ENCODE results near the gene TADA2A.
"Not testable (repeated sequence)": the region's sequence is repeated elsewhere in the genome, so short reads cannot be mapped to it uniquely, and the experiment has no call there.

The TADA2A gene

DNA sequence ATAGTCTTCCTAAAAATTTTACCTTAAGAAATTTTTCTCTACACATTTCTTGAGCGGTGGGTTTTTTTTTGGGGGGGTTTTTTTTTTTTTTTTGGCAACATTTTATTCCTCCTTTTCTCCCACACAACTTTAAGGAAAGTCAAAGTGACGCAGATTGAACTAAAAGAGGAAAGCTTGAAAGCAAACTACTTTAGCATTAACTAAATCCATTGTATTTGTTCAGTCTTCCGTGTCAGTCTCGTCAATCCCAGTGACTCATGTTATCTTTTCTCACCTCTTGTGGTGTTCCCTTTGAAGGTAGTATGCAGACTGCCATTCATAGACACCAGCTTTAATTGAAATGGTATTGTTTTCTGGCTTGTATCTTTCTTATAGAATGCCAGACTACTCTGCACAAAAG is 39.3 kb downstream of the TADA2A start:
- no peak overlapping the region for H3K4me3 ChIP-seq (ENCODE audit: low read depth, low read length)
- TF ChIP-seq, protein P1, sequence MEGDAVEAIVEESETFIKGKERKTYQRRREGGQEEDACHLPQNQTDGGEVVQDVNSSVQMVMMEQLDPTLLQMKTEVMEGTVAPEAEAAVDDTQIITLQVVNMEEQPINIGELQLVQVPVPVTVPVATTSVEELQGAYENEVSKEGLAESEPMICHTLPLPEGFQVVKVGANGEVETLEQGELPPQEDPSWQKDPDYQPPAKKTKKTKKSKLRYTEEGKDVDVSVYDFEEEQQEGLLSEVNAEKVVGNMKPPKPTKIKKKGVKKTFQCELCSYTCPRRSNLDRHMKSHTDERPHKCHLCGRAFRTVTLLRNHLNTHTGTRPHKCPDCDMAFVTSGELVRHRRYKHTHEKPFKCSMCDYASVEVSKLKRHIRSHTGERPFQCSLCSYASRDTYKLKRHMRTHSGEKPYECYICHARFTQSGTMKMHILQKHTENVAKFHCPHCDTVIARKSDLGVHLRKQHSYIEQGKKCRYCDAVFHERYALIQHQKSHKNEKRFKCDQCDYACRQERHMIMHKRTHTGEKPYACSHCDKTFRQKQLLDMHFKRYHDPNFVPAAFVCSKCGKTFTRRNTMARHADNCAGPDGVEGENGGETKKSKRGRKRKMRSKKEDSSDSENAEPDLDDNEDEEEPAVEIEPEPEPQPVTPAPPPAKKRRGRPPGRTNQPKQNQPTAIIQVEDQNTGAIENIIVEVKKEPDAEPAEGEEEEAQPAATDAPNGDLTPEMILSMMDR (IDR thresholded peaks at IDR 0.05; ENCODE audit: borderline replicate concordance, insufficient read depth, low read depth, low read length) = no peak

DNA sequence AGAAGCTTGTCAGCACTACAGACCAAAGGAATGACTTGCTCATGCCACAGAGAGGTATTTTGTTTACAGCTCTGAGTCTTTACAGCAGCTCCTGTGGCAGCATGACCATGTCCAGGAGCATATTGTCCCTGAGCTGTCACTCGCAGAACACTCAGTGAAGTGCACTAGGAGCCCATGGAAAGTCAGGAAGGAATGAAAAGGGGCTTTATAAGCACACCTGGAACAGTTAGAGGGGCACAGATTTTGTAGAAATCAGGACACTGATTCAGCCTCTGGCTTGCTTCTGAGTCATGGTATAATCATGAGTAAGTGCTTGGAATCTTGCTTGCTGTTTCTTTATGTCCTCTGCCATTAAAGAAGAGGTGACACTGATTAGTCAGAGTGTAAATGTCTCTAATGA is 41.0 kb downstream of the TADA2A start:
- no peak overlapping the region for H3K4me3 ChIP-seq (ENCODE audit: low read depth, low read length)

DNA sequence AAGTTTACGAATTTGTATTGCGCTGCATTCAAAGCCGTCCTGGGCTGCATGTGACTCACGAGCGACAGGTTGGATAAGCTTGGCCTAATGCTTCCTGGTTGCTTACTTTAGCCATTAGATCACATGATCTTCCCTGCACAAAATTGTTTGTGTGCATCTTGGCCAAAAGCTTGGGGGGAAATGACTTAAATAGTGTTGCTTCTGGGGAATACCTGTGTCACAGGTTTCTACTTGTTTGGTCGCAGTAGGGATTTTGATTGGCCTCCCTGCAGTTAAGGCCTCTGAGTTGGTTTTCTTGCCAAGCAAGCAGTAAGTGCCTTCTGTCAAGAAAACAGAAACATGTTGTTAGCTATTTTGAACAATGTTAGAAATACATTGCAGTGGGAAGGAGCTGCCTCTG is 43.4 kb downstream of the TADA2A start:
- H3K4me3 ChIP-seq (ENCODE audit: low read depth, low read length) = no peak overlapping the region
- TF ChIP-seq, protein P1 (IDR thresholded peaks at IDR 0.05; ENCODE audit: borderline replicate concordance, insufficient read depth, low read depth, low read length) = no peak

More for the DNA sequence above, 41.0 kb downstream of the TADA2A start:
- TF ChIP-seq, protein P1 (IDR thresholded peaks at IDR 0.05; ENCODE audit: borderline replicate concordance, insufficient read depth, low read depth, low read length) = no peak

DNA sequence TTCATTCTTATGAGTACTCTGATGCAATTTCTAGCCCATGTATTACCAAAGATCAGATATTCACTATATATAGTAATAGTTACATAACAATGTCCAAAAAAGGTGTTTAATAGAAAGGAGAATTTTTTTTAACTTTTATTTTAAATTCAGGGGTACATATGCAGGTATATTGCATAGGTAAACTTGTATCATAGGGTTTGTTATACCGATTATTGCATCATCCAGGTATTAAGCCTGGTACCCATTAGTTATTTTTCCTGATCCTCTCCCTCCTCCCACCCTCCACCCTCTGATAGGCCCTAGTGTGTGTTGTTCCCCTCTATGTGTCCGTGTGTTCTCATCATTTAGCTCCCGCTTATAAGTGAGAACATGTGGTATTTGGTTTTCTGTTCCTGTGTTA is 51.1 kb downstream of the TADA2A start:
- not testable (repeated sequence) for H3K4me3 ChIP-seq (ENCODE audit: low read depth, low read length)

DNA sequence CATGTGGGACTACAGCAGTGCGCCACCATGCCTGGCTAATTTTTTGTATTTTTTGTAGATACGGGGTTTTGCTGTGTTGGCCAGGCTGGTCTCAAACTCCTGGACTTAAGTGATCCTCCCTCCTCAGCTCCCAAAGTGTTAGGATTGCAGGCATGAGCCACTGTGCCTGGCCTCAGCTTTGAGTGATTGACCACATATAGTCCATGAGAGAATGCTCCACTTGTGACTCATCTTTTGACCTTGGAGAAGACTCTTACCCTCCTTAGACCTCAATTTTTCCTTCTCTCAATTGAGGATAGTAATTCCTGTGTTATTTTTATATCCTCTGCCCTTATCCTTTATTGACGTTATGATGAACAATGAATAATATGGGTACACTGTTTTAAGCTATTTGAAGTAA is 52.1 kb downstream of the TADA2A start:
- TF ChIP-seq, protein P1 (IDR thresholded peaks at IDR 0.05; ENCODE audit: borderline replicate concordance, insufficient read depth, low read depth, low read length) = no peak
- no peak overlapping the region for H3K4me3 ChIP-seq (ENCODE audit: low read depth, low read length)

DNA sequence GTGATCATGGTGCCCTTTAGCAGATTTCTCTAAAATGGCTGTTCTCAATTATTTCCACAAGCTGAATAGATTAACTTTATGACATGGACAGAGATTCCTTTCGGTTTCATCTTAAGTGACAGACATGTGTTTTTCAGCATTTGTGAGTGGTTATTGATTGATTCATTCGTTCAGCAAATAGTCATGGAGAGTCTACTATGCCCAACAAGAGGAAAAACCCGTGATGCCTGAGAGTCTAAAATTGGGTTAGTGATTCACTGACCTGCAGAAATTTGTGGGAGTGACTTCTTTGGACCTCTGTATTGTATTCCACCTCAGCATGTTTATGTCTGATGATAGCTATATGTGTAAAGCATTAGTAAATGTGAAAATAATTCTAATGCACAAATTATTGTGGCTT is 55.0 kb downstream of the TADA2A start:
- no peak overlapping the region for H3K4me3 ChIP-seq (ENCODE audit: low read depth, low read length)
- TF ChIP-seq, protein P1 (IDR thresholded peaks at IDR 0.05; ENCODE audit: borderline replicate concordance, insufficient read depth, low read depth, low read length) = no peak

DNA sequence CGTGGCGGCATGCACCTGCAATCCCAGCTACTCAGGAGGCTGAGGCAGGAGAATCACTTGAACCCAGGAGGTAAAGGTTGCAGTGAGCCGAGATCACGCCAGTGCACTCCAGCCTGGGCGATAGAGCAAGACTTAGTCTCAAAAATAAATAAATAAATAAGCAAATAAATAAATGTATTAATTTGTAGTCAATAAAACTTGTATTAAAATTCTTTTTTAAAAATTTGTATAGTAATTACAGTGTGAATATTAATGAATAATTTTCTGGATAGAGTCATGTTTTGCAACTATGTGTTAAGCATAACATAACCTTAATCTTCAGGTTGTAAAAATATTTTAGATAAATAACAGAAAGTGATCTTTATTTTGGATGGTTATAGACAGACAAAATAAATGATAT is 55.8 kb downstream of the TADA2A start:
- TF ChIP-seq, protein P1 (IDR thresholded peaks at IDR 0.05; ENCODE audit: borderline replicate concordance, insufficient read depth, low read depth, low read length) = no peak

DNA sequence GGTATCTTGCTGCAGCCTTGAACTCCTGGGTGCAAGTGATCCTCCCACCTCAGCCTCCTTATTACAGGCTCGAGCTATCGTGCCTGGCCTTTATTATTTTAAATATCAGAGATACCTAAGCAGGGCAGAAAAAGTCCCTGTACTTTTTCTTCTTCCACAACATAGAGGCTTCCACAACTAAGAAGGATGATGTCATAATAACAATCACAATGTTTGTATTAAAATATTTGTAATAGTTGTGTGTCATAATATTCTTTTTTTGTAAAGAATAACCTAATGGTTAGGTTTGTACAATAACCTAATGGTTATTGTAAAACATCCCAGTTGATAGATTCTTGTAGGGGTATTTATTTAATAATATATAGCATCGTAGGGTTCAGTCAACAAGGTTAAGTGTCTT is 56.4 kb downstream of the TADA2A start:
- TF ChIP-seq, protein P1 (IDR thresholded peaks at IDR 0.05; ENCODE audit: borderline replicate concordance, insufficient read depth, low read depth, low read length) = no peak
- no peak overlapping the region for H3K4me3 ChIP-seq (ENCODE audit: low read depth, low read length)

More for the DNA sequence above, 55.8 kb downstream of the TADA2A start:
- no peak overlapping the region for H3K4me3 ChIP-seq (ENCODE audit: low read depth, low read length)
